Glutamatergic neuron (in vitro differentiated cells): ENCODE results near the gene SLC6A4. TPM values are rescaled to one million over a fixed set of nuclear protein-coding genes. Genes with fewer than 3 reads are reported as not detected.
"Not testable (repeated sequence)": the region's sequence is repeated elsewhere in the genome, so short reads cannot be mapped to it uniquely, and the experiment has no call there.

ENCODE experiments used
- DNase-seq: peaks from one replicate; pipeline ENCODE4 v3.0.0; 2022
- H3K27ac Mint-ChIP-seq: one replicate; pipeline ENCODE4 v1.8.0; 2020; ENCODE audit warnings: mild to moderate bottlenecking, mixed read lengths, inconsistent platforms; ENCODE audit not compliant: unreplicated experiment
- H3K27me3 Mint-ChIP-seq: one replicate; pipeline ENCODE4 v1.8.0; 2020; ENCODE audit warnings: mild to moderate bottlenecking, moderate library complexity, mixed read lengths, inconsistent platforms; ENCODE audit not compliant: unreplicated experiment
- H3K36me3 Mint-ChIP-seq: one replicate; pipeline ENCODE4 v1.8.0; 2020; ENCODE audit warnings: mild to moderate bottlenecking, mixed read lengths, inconsistent platforms; ENCODE audit not compliant: unreplicated experiment
- H3K4me1 Mint-ChIP-seq: one replicate; pipeline ENCODE4 v1.8.0; 2020; ENCODE audit warnings: mild to moderate bottlenecking, low read depth, mixed read lengths, inconsistent platforms; ENCODE audit not compliant: unreplicated experiment
- H3K4me3 Mint-ChIP-seq: one replicate; pipeline ENCODE4 v1.8.0; 2020; ENCODE audit warnings: mild to moderate bottlenecking, mixed read lengths, inconsistent platforms; ENCODE audit not compliant: unreplicated experiment
- H3K9me3 Mint-ChIP-seq: one replicate; pipeline ENCODE4 v1.8.0; 2020; ENCODE audit warnings: mild to moderate bottlenecking, moderate library complexity, mixed read lengths, inconsistent platforms; ENCODE audit not compliant: unreplicated experiment
- CTCF ChIP-seq: fragments of 200-600 bp; sonication (generic); IDR thresholded peaks from one replicate; pipeline ENCODE4 v1.5.0; 2021; ENCODE audit not compliant: partially characterized antibody, unreplicated experiment
- total RNA-seq: library from RNA; stranded (reverse); fragmentation: NEBNext Ultra II Directional; extraction: Animal tissue kit (Norgen Biotek cat#: 25700); gene quantifications from one replicate; pipeline ENCODE4 v1.2.1, GENCODE V29; 2021; ENCODE audit not compliant: unreplicated experiment

The SLC6A4 gene
- total RNA-seq, 1 donor from 2014 or later, result not detected

GRCh38 chr17:30203471-30203981 is 32.0 kb downstream of the SLC6A4 start:
- DNase-seq, result no peak
- Mint-ChIP-seq H3K36me3 (no peaks in the 10 kb centered on the region), H3K4me3 (no peak overlapping the region), H3K4me1 (no peaks in the 10 kb centered on the region), H3K27me3 (no peaks in the 10 kb centered on the region), H3K9me3 (no peaks in the 10 kb centered on the region), H3K27ac (no peak overlapping the region)
- no peak for TF ChIP-seq CTCF

GRCh38 chr17:30200656-30201055 is 34.8 kb downstream of the SLC6A4 start:
- H3K27me3 Mint-ChIP-seq, H3K4me1 Mint-ChIP-seq, H3K9me3 Mint-ChIP-seq, H3K36me3 Mint-ChIP-seq, H3K4me3 Mint-ChIP-seq, DNase-seq, H3K27ac Mint-ChIP-seq: not testable (repeated sequence)

GRCh38 chr17:30200106-30200505 is 35.4 kb downstream of the SLC6A4 start:
- no peak overlapping the region for H3K27ac Mint-ChIP-seq
- no peak for DNase-seq
- no peaks in the 10 kb centered on the region for H3K9me3 Mint-ChIP-seq

DNA sequence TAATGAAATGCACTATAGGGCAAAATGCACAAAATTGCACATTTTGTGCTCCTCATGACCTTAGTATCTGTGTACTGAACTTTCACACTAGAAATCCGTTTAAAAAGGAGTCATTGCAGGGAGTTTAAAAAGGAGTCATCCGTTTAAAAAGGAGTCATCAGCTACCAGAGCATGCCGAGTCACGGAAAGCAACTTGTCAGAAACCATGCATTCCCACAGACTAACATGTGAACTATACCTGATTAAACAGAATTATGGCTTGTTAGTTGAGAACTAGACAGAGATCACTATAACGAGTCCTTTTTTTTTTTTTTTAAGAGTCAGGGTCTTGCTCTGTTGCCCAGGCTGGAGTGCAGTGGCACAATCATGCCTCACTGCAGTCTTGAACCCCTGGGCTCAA is 35.9 kb downstream of the SLC6A4 start:
- H3K27me3 Mint-ChIP-seq, result no peaks in the 10 kb centered on the region
- peaks cover 4% of the 10 kb centered on the region for H3K4me1 Mint-ChIP-seq
- no peak overlapping the region for H3K4me3 Mint-ChIP-seq
- no peak overlapping the region for H3K27ac Mint-ChIP-seq
- H3K36me3 Mint-ChIP-seq, result no peaks in the 10 kb centered on the region
- no peak for DNase-seq
- H3K9me3 Mint-ChIP-seq, result no peaks in the 10 kb centered on the region
- TF ChIP-seq CTCF, result no peak

More at GRCh38 chr17:30200106-30200505, 35.4 kb downstream of the SLC6A4 start:
- TF ChIP-seq CTCF, result no peak
- peaks cover 4% of the 10 kb centered on the region for H3K4me1 Mint-ChIP-seq
- no peaks in the 10 kb centered on the region for H3K36me3 Mint-ChIP-seq
- H3K4me3 Mint-ChIP-seq, result no peak overlapping the region
- no peaks in the 10 kb centered on the region for H3K27me3 Mint-ChIP-seq

GRCh38 chr17:30197416-30197815 is 38.1 kb downstream of the SLC6A4 start:
- Mint-ChIP-seq H3K27ac (no peak overlapping the region), H3K4me1 (peaks cover 4% of the 10 kb centered on the region), H3K36me3 (no peaks in the 10 kb centered on the region), H3K4me3 (no peak overlapping the region), H3K9me3 (no peaks in the 10 kb centered on the region), H3K27me3 (no peaks in the 10 kb centered on the region)
- no peak for DNase-seq
- TF ChIP-seq CTCF, result no peak

GRCh38 chr17:30196504-30196903 is 39.0 kb downstream of the SLC6A4 start:
- Mint-ChIP-seq H3K27me3 (no peaks in the 10 kb centered on the region), H3K4me3 (no peak overlapping the region), H3K4me1 (peaks cover 4% of the 10 kb centered on the region), H3K27ac (no peak overlapping the region), H3K9me3 (no peaks in the 10 kb centered on the region), H3K36me3 (no peaks in the 10 kb centered on the region)
- no peak for DNase-seq
- no peak for TF ChIP-seq CTCF
